Omental fat pad (tissue), 4 donors: ENCODE results near the gene CAPZB. TPM values are rescaled to one million over a fixed set of nuclear protein-coding genes. Genes with fewer than 3 reads are reported as not detected.

Experiments
- ATAC-seq: fragments of 150-250 bp; one replicate; pipeline ENCODE4 v1.9.1; 2016; ENCODE audit warnings: mild to moderate bottlenecking, moderate library complexity; ENCODE audit not compliant: low FRiP score
- DNase-seq: peaks from one replicate; pipeline ENCODE4 v3.0.0-alpha.2; 2019; ENCODE audit warnings: low spot score
- CTCF ChIP-seq, 3 donors: fragments of 450-650 bp; IDR thresholded peaks; one replicate each; pipeline ENCODE4 v1.5.1; 2016 to 2017; ENCODE audit warnings: antibody characterized with exemption in 3 of 3, mild to moderate bottlenecking in 3 of 3, moderate library complexity in 2 of 3
- total RNA-seq, 4 donors: library from RNA; depleted of rRNA; stranded (reverse); fragments of >200 nt; gene quantifications; one replicate each; pipeline ENCODE4 v1.1.0, GENCODE V29; 2016

Gene CAPZB
- total RNA-seq, 4 donors from 2014 or later, result 98.0 to 130 (median 120) TPM

GRCh38 chr1:19496527-19496874 is 11.2 kb upstream of the CAPZB start:
- no peak for ATAC-seq
- no peak for TF ChIP-seq CTCF (IDR thresholded peaks at IDR 0.05)
- DNase-seq, result no peak

DNA sequence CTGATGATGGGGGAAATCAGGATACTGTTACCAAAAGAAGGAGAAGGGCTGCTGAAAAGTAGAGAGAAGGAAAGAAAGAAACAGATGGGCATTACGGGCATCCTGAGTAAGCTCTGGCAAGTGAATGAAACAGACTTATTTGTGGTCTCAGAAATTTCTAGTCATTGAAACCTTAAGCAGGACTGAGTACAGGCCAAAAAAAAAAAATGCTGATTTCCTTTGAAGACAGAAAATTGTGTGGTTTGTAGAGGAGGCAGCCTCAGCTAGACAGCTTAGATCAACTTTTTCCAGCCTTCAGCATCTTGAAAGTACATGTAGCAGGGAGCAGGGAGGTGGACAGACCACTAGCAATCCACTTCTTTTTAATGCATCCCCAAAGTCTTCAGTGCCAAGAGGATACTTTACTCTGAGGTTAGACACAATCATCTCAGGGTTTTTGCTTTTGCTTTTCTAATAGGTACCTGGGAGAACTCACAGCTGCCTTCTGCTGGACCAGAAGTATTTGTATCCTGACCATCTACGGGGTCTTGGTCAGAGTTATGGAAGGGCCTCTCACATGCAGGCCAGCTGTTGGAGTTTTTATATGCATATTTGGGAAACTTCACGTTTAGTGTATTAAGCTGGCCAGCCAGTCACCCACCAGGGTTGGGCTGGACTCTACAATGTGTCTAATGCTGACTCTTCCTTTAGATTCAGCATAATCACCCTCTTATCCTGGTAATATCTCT is 10.6 kb upstream of the CAPZB start:
- DNase-seq, result no peak
- ATAC-seq, result no peak
- TF ChIP-seq CTCF (IDR thresholded peaks at IDR 0.05), result no peak

- no peak for DNase-seq
- no peak for TF ChIP-seq CTCF (IDR thresholded peaks at IDR 0.05)
- ATAC-seq, result peak; percentile 68
Observed at GRCh38 chr1:19495000-19495656, 9.8 kb upstream of the CAPZB start.

GRCh38 chr1:19493547-19493946 is 8.2 kb upstream of the CAPZB start:
- no peak for TF ChIP-seq CTCF (IDR thresholded peaks at IDR 0.05)
- no peak for DNase-seq
- no peak for ATAC-seq

GRCh38 chr1:19489996-19490395 is 4.7 kb upstream of the CAPZB start:
- ATAC-seq (no peak), DNase-seq (no peak)
- no peak for TF ChIP-seq CTCF (IDR thresholded peaks at IDR 0.05)

GRCh38 chr1:19488136-19488535 is 2.8 kb upstream of the CAPZB start:
- no peak for TF ChIP-seq CTCF (IDR thresholded peaks at IDR 0.05)
- ATAC-seq (no peak), DNase-seq (no peak)

- ATAC-seq (peak; percentile 15), DNase-seq (no peak)
- TF ChIP-seq CTCF (IDR thresholded peaks at IDR 0.05), result no peak
Observed at GRCh38 chr1:19484798-19485361, 459 bp downstream of the CAPZB start.
